ENCODE results near the gene SLC25A40. TPM values are rescaled to one million over a fixed set of nuclear protein-coding genes. Genes with fewer than 3 reads are reported as not detected.
"Not testable (repeated sequence)": the region's sequence is repeated elsewhere in the genome, so short reads cannot be mapped to it uniquely, and the experiment has no call there.

The SLC25A40 gene, protein sequence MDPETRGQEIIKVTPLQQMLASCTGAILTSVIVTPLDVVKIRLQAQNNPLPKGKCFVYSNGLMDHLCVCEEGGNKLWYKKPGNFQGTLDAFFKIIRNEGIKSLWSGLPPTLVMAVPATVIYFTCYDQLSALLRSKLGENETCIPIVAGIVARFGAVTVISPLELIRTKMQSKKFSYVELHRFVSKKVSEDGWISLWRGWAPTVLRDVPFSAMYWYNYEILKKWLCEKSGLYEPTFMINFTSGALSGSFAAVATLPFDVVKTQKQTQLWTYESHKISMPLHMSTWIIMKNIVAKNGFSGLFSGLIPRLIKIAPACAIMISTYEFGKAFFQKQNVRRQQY
- 46.1 TPM for polyA plus RNA-seq (ENCODE audit: insufficient read length)
- long read RNA-seq, donor 1, full-length matches to known transcripts: 10 of 19 reads
- long read RNA-seq, donor 1, partial matches to known transcripts: 9 of 19 reads
- long read RNA-seq, donor 1, other reads (novel, unspliced or antisense): 0 of 19 reads
- long read RNA-seq, donor 2, full-length matches to known transcripts: 1 of 1 reads
- long read RNA-seq, donor 2, partial matches to known transcripts: 0 of 1 reads
- long read RNA-seq, donor 2, other reads (novel, unspliced or antisense): 0 of 1 reads
- long read RNA-seq, donor 3, full-length matches to known transcripts: 2 of 12 reads
- long read RNA-seq, donor 3, partial matches to known transcripts: 10 of 12 reads
- long read RNA-seq, donor 3, other reads (novel, unspliced or antisense): 0 of 12 reads
- long read RNA-seq, donor 4: 0 reads
- long read RNA-seq, donor 5, full-length matches to known transcripts: 8 of 16 reads
- long read RNA-seq, donor 5, partial matches to known transcripts: 8 of 16 reads
- long read RNA-seq, donor 5, other reads (novel, unspliced or antisense): 0 of 16 reads
- long read RNA-seq, donor 6, full-length matches to known transcripts: 6 of 11 reads
- long read RNA-seq, donor 6, partial matches to known transcripts: 5 of 11 reads
- long read RNA-seq, donor 6, other reads (novel, unspliced or antisense): 0 of 11 reads
- long read RNA-seq, donor 7, full-length matches to known transcripts: 12 of 21 reads
- long read RNA-seq, donor 7, partial matches to known transcripts: 9 of 21 reads
- long read RNA-seq, donor 7, other reads (novel, unspliced or antisense): 0 of 21 reads
- long read RNA-seq, donor 8, full-length matches to known transcripts: 1 of 1 reads
- long read RNA-seq, donor 8, partial matches to known transcripts: 0 of 1 reads
- long read RNA-seq, donor 8, other reads (novel, unspliced or antisense): 0 of 1 reads

DNA sequence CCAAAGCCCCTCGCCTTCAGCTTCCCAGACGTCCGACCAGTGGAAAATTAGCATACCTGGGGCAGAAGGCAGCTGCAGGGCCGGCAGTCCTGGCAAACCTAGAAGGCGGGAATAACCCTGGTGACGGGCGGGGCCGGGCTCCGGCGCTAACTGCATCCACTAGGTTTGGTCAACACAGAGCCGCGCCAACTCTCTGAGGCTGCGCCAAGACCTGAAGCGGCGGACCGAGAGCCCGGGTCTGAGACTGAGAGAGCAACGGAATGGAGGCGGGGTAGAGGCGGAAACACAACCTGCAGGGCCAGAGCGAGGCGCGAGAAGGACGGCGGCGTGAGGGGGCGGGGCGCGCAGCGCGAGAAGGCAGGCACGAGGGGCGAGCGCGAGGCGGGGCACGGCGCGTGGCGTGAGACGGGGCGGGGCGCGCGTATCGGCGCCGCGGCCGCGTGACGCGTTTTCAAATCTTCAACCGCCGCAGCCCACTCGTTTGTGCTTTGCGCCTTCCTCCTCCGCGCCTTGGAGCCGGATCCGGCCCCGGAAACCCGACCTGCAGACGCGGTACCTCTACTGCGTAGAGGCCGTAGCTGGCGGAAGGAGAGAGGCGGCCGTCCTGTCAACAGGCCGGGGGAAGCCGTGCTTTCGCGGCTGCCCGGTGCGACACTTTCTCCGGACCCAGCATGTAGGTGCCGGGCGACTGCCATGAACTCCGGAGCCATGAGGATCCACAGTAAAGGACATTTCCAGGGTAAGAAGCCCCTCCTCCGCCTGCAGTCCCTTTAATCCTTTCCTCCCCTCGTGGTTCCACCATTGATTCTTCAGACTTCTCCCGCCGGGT is at the start of gene SLC25A40, which contains the start of gene DBF4:
SLC25A40 (minus strand) TSS at position 321 of the 829 bp plus-strand sequence. CDS start 17,633 bp downstream, outside the sequence.
DBF4 (plus strand) TSS at position 454 of the 829 bp plus-strand sequence; CDS start at position 694, 240 bp downstream.
- DNase-seq: peak; percentile 89

DNA sequence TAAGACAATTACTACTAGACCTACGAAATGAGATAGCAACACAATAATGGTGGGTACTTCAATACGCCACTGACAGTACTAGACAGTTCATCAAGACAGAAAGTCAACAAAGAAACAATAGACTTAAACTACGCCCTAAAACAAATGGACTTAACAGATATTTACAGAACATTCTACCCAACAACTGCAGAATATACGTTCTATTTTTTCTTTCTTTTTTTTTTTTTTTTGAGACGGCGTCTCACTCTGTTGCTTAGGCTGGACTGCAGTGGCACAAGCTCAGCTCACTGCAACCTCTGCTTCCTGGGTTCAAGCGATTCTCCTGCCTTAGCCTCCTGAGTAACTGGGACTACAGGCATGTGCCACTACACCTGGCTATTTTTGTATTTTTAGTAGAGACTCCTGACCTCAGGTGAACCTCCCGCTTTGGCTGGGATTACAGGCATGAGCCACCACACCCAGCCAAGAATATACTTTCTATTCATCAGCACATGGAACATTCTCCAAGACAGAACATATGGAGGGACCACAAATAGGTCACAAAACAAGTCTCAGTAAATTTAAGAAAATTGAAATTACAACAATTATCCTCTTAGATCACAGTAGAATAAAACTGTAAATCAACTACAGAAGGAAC is 46.7 kb upstream of the SLC25A40 start:
- DNase-seq: not testable (repeated sequence)

DNA sequence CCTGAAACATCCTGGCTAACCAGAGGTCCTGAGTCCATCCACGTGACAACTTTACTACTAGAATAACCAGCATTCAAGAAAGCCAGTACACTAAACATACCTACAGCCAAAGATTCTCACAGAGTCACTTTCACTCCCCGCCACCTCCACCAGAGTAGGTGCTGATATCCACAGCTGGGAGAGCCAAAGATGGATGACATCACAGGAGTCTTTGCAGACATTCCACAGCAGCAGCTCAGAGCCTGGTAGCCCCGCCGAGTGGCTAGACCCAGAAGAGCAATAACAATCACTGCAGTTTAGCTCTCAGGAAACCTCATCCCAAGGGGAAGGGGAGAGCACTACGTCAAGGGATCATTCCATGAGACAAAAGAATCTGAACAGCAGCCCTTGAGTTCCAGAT is 44.4 kb upstream of the SLC25A40 start:
- no peak for DNase-seq

DNA sequence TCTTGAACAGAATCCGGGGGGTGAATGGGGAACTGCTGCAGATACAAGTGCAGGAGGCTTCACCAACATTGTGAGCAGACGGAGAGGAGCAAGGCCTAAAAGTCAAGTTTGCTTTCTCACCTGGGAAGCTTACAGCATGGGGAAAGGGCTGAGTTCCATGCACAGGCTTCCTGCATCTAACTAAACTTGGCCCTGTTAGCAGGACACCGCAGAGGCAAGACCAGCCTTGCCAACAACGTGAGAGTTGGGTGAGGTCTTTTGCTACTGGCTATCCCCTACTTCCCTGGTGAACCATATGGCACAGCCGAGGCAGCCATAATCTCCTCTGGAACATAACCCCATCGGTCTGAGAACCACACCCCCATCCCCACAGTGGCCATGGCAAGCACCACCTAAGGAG is 43.7 kb upstream of the SLC25A40 start:
- no peak for DNase-seq

DNA sequence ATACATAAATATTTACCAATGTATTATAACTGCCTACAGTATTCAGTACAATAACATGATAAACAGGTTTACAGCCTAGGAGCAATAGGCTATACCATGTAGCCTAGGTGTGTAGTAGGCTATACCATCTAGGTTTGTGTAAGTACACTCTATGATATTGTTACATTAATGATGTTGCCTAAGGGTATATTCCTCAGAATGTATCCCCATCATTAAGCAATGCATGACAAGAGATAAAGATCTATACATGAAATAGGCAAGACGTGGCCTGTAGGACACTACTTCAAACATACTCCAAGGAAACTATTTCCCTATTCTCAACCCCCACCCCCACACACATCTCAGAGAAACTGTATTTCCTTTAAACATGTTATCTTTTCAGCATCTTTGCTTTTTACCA is 42.6 kb upstream of the SLC25A40 start:
- DNase-seq: no peak

DNA sequence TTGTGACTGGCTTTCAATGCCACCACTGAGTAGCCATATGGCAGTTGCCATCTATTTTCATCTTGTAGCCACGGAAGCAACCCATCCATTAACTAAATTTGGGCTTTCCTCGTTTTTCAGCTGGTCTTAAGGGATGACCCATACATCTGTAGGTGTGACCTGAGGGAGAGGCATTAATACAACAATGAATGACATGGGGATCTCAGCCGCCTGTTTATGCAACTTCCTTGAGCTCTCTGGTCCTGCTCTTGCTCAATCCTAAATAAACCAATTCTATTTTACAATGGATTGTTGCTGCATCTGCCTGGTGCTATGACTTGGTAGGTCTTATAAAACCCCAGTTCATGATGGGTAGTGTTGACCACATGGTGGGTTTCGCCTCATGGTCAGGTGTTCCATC is 36.0 kb upstream of the SLC25A40 start:
- DNase-seq: no peak

DNA sequence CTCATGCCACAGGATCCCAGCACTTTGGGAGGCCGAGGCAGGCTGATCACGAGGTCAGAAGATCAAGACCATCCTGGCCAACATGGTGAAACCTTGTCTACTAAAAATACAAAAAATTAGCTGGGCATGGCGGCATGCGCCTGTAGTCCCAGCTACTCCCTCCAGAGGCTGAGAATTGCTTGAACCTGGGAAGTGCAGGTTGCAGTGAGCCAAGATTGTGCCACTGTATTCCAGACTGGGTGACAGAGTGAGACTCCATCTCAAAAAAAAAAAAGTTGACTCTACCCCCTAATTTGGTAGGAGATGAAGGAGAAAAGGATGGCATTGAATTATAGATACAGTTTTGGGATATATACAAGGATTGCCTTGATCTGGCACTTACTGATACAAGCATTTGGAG is 32.7 kb upstream of the SLC25A40 start:
- DNase-seq: not testable (repeated sequence)

DNA sequence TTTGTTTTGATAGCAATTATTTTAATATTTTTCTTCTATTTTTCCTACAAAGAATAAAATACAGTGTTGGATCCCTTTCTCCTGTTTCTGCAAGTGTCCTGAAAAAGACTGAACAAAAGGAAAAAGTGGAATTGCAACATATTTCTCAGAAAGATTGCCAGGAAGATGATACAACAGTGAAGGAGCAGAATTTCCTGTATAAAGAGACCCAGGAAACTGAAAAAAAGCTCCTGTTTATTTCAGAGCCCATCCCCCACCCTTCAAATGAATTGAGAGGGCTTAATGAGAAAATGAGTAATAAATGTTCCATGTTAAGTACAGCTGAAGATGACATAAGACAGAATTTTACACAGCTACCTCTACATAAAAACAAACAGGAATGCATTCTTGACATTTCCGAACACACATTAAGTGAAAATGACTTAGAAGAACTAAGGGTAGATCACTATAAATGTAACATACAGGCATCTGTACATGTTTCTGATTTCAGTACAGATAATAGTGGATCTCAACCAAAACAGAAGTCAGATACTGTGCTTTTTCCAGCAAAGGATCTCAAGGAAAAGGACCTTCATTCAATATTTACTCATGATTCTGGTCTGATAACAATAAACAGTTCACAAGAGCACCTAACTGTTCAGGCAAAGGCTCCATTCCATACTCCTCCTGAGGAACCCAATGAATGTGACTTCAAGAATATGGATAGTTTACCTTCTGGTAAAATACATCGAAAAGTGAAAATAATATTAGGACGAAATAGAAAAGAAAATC is 31.2 kb upstream of the SLC25A40 start:
- not testable (repeated sequence) for DNase-seq

DNA sequence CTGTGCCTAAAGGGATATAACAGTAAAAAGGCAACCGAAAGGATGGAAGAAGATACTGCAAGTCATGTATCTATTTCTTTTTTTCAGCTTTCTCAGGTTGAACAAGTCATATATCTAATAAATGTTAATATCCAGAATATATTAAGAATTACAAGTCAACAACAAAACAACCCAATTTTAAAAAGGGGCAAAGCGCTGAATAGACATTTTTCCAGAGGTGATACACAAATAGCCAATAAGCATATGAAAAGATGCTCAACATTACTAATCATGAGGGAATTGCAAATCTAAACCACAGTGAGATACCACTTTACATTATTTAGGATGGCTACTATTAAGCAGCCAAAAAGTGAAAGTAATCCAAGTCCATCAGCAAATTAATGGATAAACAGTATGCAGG is 23.1 kb upstream of the SLC25A40 start:
- DNase-seq: no peak

DNA sequence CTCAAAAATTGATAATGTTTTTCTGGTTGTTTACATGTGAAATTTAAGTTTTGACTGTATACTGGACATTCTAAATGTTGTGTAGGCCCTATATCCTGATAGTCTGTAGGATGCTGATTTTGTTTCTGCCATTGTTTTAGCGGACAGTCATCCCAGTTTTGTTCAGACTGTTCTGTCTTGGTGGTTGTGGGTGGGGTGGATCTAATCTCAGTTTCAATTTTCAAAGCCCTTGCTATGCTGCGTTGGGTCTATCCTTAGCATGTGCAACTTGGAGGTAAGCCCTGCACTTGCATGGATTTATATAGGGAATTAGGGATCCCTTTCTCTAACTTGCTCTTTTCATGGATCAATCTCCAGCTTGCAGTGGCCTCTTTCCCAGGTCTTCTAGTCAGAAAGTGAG is 19.2 kb upstream of the SLC25A40 start:
- DNase-seq: no peak

DNA sequence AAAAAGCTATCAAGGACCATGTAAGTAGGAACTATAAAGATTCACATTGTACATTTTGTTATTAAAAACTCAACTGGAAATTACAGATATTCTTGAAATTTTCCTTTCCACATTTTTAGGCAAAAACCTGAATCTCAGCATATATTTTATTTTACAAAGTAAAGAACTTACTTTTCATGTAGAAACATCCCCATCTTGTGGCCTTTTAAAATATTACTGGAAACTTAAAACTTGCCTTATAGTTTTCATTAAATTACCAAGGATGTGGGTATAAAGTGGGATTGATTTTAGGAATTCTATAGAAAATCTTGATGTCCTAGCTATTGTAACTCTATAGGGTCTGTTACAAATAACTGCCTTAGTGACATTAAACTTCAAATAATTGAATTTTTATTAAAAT is 10.7 kb upstream of the SLC25A40 start:
- peak; percentile 38 for DNase-seq

DNA sequence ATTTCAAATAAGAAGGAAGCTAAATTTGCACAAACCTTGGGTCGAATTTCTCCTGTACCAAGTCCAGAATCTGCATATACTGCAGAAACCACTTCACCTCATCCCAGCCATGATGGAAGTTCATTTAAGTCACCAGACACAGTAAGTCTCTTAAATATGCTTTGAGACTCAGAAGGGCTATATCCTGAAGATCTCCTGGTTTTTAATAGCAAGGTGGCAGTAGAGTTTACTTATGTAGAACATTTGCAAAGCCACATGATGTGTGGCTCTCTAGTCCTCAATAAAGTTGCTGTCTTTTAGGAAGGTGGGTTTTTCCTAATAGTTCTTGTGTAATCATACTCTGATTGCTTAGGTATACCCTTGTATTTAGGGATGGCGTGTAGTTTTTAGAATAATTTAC is 8.9 kb upstream of the SLC25A40 start:
- no peak for DNase-seq

DNA sequence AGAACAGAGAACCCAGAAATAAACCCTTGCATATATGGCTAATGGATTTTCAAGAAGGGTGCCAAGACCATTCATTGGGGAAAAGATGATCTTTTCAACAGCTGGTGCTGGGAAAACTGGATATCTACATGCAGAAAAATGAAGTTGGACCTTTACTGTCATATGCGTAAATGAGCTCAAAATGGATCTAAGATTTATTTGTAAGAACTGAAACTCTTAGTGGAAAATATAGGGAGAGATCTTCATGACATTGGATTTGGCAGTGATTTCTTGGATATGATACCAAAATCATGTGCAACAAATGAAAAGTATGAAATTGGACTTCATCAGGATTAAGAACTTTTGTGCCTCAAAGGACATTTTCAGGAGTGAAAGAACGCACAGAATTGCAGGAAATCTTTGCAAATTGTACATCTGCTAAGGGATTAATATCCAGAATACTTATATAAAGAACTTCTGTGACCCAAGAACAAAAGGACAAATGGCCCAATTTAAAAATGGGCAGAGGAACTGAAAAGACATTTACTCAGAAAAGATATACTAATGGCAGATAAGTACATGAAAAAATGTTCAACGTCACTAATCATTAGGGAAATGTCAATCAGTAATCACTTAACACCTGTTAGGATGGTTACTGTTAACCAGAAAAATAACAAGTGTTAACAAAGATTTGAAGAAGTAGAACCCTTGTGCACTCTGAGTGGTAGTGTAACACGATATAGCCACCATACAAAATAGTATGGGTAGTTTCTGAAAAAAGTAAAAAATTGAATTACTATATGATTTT is 6.2 kb upstream of the SLC25A40 start:
- no peak for DNase-seq

DNA sequence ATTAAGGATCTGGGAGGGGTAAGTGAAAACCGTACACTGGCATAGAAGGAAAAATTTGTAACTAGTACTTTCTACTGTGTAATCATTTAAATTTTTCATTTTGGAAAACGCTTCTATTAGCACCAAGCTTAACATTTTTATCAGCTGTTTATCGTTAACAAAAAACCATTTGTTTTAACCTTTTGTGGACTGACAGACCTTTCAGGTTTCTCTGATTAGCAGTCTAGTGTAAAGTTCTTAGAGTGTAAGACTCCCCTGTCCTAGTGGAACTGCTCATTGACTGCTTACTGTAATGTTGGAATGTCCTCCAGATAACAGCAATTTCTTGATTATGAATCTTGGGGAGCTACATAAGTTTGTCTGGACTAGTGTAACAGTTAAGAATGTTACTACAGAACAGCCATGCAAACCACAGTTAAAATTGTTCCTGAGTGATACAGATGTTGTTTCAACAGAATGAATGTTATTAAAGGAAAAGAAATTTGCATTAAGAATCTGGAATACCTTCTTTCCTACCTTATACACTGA is 2.1 kb upstream of the SLC25A40 start:
- DNase-seq: no peak

DNA sequence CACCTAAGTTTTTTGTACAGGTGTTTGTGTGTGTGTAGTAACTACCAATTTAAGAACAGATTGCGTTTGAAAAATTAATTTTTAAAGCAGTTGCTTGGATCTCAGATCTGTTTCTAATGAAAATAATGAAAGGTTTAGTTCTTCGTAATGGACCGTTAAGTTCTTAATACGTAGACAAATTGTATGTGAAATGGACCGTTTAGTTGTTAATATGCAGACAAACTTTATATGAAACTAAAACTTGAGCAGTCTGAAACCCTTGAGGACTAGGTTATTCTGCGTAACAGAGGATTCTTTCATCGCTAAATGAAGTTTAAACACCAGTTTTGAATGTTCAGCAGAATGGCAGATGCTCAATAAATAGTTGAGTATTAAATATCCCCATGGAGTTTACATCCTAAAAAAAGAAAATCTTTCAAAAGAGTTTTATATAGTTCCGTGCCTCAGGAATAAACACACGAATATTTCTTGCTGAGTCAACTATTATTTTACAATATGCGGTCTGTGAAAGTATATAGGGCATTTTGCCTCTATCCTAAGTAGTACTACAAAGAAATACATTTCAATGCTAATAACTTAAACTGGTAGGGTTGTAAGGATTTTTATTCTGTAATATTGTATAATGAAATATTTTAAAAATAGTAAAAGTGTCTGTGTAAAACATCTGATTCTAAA is 1.3 kb upstream of the SLC25A40 start:
- no peak for DNase-seq

DNA sequence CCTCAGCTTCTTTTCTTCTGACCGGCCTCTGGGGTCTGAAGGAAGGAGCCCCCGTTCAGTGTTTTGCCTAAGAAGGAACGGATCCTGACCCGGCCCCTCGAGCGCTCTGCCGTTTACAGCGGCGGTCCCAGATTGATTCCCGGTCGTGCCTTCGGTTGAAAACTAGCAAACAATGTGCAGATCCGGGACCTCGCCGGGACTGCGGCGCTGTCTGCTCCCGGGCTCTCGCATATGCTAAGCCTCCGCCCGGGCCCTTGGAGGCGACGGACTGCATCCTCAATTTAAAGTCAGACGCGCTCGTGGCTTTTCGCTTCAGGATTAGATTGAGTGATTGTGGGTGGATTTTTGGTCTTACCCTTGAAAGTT is 692 bp upstream of the SLC25A40 start:
- DNase-seq: peak; percentile 64

DNA sequence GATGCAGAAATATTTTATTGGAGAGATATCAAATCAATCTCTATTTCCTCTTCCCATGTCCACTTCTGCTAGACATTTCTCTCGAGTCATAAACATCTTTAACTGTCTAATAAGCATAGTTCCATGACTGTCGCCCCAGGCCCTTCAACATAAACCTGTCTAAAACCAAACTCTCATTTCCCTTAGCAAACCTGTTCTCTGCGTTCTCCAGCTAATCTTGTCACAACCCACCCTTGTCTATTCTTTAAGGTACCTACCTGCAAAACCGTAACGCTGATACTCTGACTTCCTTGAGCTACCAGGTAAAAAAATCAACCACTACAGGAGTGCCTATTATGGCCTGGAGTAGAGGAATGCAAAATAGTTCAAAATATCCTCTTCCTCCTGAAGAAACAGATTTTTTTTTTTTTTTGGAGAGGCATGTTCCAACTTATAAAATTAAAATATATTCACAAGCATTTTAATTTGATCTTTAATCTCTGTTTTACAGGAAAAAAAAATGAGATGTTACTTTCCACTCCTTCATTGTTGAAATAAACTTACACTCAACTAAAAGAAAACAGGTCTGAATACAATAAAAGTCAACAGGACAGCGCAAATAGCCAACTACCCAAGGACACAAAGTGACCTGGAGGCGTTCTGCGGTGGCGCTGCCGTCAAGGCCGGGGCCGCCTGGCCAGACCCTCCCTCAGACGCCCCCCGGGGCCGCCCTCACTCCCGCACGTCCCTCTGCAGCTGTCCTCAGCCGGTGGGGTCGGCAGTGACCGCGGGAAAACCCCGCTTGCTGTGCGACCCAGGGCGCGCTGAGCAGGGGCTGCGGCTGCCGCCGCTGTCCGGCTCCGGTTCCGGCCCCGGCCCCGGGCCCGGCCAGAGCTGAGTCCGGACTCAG is 765 bp downstream of the SLC25A40 start:
- peak; percentile 34 for DNase-seq

Data from left kidney (tissue), 8 donors.